SK-N-SH treated with all-trans-retinoic acid at 6 μM for 48 hours (cell line): ENCODE measurements around the gene APOBEC3C.
"Not testable (repeated sequence)": the region's sequence is repeated elsewhere in the genome, so short reads cannot be mapped to it uniquely, and the experiment has no call there.

Source experiments
- ATAC-seq: fragments of 200-7000 bp; cut with Tn5 transposase; 3 replicates; pipeline ENCODE4 v1.9.1; 2020; ENCODE audit warnings: mild to moderate bottlenecking, moderate library complexity
- ARNTL ChIP-seq: fragments of 450-650 bp; formaldehyde crosslinking; IDR thresholded peaks from 2 replicates; pipeline ENCODE4 v1.5.0; 2020; ENCODE audit warnings: low read depth, mild to moderate bottlenecking, moderate library complexity, borderline replicate concordance
- BACH2 ChIP-seq: fragments of 250-450 bp; sonication (Bioruptor Pico); IDR thresholded peaks from 2 replicates; pipeline ENCODE4 v1.9.0; 2021; ENCODE audit warnings: mild to moderate bottlenecking, borderline replicate concordance
- CSDC2 ChIP-seq: fragments of 250-450 bp; sonication (Bioruptor Pico); IDR thresholded peaks from 2 replicates; pipeline ENCODE4 v1.5.0; 2020; ENCODE audit warnings: mild to moderate bottlenecking, moderate library complexity
- ESRRG ChIP-seq: fragments of 250-450 bp; sonication (Bioruptor Pico); IDR thresholded peaks from 2 replicates; pipeline ENCODE4 v1.6.1; 2021; ENCODE audit warnings: mild to moderate bottlenecking
- ISL1 ChIP-seq: fragments of 250-450 bp; sonication (Bioruptor Pico); IDR thresholded peaks from 2 replicates; pipeline ENCODE4 v2.1.2; 2022; ENCODE audit warnings: mild to moderate bottlenecking, moderate library complexity
- RARB ChIP-seq: fragments of 250-450 bp; sonication (Bioruptor Pico); IDR thresholded peaks from 2 replicates; pipeline ENCODE4 v1.8.0; 2021; ENCODE audit warnings: mild to moderate bottlenecking, moderate library complexity
- TCF4 ChIP-seq: fragments of 250-450 bp; sonication (Bioruptor Pico); IDR thresholded peaks from 2 replicates; pipeline ENCODE4 v1.8.0; 2021; ENCODE audit warnings: mild to moderate bottlenecking, moderate library complexity, borderline replicate concordance
- TOX ChIP-seq: fragments of 250-450 bp; sonication (Bioruptor Pico); IDR thresholded peaks from 2 replicates; pipeline ENCODE4 v1.8.0; 2021; ENCODE audit warnings: mild to moderate bottlenecking, moderate library complexity, borderline replicate concordance
- ZC3H10 ChIP-seq: fragments of 250-450 bp; sonication (Bioruptor Pico); IDR thresholded peaks from 2 replicates; pipeline ENCODE4 v1.5.1; 2021; ENCODE audit warnings: mild to moderate bottlenecking, moderate library complexity
- ZFP30 ChIP-seq: fragments of 450-650 bp; formaldehyde crosslinking; IDR thresholded peaks from 2 replicates; pipeline ENCODE4 v1.5.0; 2022; ENCODE audit warnings: mild to moderate bottlenecking, moderate library complexity
- ZNF8 ChIP-seq: fragments of 450-650 bp; formaldehyde crosslinking; IDR thresholded peaks from 2 replicates; pipeline ENCODE4 v1.5.0; 2020; ENCODE audit warnings: mild to moderate bottlenecking, moderate library complexity
- TF ChIP-seq, protein P1 (sequence below): fragments of 250-450 bp; sonication (Bioruptor Pico); IDR thresholded peaks from 2 replicates; pipeline ENCODE4 v1.8.0; 2021; ENCODE audit warnings: low read depth, mild to moderate bottlenecking, moderate library complexity, borderline replicate concordance
- TF ChIP-seq, protein P2 (sequence below): fragments of 250-450 bp; sonication (Bioruptor Pico); IDR thresholded peaks from 2 replicates; pipeline ENCODE4 v1.5.1; 2021; ENCODE audit warnings: mild to moderate bottlenecking, moderate library complexity
- TF ChIP-seq, protein P3 (sequence below): fragments of 250-450 bp; sonication (Bioruptor Pico); IDR thresholded peaks from 2 replicates; pipeline ENCODE4 v1.5.1; 2020; ENCODE audit warnings: low read depth, mild to moderate bottlenecking, moderate library complexity

Gene APOBEC3C

DNA sequence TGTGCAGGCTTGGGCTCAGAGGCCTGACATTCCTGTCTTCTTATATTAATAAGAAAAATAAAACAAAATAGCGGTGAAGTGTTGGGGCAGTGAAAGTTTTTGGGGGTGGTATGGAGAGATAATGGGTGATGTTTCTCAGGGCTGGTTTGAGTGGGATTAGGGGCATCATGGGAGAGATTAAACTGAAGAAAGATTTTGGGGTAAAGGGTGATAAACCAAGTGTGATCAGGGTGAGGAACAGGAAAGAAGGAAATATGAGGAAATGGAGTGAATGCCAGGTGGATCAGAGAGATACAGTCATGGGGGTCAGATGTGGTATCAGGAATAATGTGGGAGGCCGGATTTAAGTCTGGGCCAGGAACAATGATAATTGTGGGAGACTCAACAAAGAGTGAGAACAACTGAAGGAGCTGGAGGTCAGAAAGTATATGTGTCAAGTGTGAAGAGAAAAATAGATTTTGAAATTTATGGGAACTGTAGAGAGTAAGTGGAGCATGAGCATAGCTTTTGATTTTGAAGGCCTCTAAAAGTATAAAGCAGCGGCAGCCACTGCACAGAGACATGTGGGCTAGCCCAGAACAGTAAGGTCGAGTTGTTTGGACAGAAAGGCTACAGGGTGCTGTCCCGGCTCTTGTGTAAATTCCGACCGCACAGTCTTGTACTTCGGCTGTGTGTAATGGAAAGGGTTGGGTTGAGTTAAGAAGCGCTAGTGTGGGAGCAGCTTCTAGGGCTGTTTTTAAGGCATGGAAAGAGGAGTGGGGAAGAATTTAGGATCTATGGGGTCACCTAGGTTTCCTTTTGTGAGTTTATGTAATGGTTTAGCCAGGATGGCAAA, 52.6 kb downstream of the APOBEC3C start:
- not testable (repeated sequence) for ATAC-seq

DNA sequence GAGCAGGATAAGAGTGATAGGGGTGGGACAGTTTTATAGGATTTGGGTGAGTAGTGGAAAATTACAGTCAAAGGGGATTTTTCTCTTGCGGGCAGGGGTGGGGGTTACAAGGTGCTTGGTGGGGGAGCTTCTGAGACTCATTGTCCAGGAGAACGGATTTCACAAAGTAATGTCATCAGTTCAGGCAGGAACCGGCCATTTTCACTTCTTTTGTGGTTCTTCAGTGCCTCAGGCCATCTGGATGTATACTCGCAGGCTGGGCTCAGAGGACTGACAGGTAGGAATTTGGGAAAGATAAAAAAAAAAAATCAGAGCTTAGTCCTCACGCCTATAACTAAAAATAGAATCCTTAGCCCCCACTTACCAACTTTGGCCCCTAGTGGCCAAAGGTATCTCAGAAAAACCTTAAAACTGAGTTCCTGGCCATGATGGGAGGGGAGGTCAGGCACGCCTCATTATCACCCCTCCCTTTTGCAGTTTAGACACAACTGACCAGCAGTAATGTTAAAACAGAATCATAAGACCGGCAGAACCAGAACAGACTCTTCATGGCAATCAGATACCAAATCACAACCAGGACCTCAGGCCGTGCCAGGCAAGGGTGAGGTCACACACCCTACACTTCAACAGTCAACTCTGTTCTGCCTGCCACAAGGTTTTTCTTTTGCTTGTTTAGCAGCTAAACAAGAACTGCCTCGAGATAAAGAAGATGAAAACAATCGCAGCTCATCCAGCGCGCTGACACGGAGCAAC, 54.2 kb downstream of the APOBEC3C start:
- ATAC-seq, result no peak

More for the DNA sequence above, 54.2 kb downstream of the APOBEC3C start:
- TF ChIP-seq, protein P1, sequence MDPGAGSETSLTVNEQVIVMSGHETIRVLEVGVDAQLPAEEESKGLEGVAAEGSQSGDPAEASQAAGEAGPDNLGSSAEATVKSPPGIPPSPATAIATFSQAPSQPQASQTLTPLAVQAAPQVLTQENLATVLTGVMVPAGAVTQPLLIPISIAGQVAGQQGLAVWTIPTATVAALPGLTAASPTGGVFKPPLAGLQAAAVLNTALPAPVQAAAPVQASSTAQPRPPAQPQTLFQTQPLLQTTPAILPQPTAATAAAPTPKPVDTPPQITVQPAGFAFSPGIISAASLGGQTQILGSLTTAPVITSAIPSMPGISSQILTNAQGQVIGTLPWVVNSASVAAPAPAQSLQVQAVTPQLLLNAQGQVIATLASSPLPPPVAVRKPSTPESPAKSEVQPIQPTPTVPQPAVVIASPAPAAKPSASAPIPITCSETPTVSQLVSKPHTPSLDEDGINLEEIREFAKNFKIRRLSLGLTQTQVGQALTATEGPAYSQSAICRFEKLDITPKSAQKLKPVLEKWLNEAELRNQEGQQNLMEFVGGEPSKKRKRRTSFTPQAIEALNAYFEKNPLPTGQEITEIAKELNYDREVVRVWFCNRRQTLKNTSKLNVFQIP, result no peak
- TF ChIP-seq TCF4 (CRISPR knock-in tag), result no peak
- TF ChIP-seq, protein P2, sequence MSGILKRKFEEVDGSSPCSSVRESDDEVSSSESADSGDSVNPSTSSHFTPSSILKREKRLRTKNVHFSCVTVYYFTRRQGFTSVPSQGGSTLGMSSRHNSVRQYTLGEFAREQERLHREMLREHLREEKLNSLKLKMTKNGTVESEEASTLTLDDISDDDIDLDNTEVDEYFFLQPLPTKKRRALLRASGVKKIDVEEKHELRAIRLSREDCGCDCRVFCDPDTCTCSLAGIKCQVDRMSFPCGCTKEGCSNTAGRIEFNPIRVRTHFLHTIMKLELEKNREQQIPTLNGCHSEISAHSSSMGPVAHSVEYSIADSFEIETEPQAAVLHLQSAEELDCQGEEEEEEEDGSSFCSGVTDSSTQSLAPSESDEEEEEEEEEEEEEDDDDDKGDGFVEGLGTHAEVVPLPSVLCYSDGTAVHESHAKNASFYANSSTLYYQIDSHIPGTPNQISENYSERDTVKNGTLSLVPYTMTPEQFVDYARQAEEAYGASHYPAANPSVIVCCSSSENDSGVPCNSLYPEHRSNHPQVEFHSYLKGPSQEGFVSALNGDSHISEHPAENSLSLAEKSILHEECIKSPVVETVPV, result no peak
- no peak for TF ChIP-seq TOX
- TF ChIP-seq ZC3H10 (CRISPR knock-in tag), result no peak
- TF ChIP-seq ISL1 (CRISPR knock-in tag), result no peak
- no peak for TF ChIP-seq ZNF8 (CRISPR knock-in tag)
- TF ChIP-seq, protein P3, sequence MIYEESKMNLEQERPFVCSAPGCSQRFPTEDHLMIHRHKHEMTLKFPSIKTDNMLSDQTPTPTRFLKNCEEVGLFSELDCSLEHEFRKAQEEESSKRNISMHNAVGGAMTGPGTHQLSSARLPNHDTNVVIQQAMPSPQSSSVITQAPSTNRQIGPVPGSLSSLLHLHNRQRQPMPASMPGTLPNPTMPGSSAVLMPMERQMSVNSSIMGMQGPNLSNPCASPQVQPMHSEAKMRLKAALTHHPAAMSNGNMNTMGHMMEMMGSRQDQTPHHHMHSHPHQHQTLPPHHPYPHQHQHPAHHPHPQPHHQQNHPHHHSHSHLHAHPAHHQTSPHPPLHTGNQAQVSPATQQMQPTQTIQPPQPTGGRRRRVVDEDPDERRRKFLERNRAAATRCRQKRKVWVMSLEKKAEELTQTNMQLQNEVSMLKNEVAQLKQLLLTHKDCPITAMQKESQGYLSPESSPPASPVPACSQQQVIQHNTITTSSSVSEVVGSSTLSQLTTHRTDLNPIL (CRISPR knock-in tag), result no peak
- TF ChIP-seq ZFP30 (CRISPR knock-in tag), result no peak
- no peak for TF ChIP-seq CSDC2 (CRISPR knock-in tag)
- TF ChIP-seq BACH2 (CRISPR knock-in tag), result no peak
- TF ChIP-seq RARB (CRISPR knock-in tag), result no peak
- TF ChIP-seq ARNTL (CRISPR knock-in tag), result no peak
- no peak for TF ChIP-seq ESRRG (CRISPR knock-in tag)
